NCI-H748 treated with DMSO at 0.1 percent for 48 hours (cell line): Measurements from ENCODE around the gene AGMAT.
A peak's percentile ranks its signal among the peaks of the same experiment; 100 is the strongest.

Source experiments
- DNase-seq: peaks from one replicate; lab custom pipeline; 2025; lab: John Stamatoyannopoulos, UW

AGMAT gene

DNA sequence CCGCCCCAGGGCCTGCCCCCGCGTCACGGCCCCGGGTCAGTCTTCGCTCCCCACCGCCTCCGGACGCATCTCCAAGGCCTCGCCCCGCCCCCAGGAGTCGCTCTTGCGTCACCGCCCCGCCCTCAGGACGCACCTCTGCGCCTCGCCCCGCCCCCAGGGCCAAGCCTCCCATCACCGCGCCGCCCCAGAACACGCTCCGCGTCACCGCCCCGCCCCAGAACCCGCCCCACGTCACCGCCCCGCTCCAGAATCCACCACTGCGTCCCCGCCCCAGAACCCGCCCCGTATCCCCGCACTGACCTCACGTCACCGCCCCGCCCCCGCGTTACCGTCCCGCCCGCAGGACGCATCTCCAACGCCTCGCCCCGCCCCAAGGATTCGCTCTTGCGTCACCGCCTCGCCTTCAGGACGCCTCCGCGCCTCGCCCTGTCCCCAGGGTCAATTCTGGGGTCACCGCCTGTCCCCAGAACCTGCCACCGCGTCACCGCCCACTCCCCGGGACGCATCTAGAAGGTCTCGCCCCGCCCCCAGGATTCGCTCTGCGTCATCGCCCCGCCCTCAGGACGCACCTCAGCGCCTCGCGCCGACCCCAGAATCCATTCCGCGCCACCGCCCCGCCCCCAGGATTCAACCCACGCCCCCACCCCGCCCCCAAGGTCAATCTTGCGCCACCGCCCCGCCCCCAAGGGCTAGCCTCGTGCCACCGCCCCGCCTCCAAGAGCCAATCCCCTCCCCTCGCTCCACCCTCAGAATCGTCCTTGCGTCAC lies 60.4 kb downstream of the AGMAT start:
- peak; percentile 94 for DNase-seq

DNA sequence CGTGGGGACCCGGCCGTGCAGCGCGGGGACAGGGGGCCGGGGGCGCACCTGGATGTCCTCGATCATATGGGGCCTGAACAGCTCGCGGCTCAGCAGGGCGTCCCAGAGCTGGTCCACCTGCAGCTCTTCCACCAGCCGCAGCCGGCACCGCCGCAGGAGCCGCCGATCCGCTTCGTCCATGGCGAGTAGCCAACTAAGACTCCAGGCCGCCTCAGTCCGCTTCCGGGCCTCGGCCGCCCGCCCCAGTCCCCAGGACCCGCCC lies 60.9 kb downstream of the AGMAT start, which contains the start of gene CASP9:
CASP9 (minus strand) TSS at position 195 of the 262 bp plus-strand sequence; CDS start at position 180, 15 bp downstream.
- DNase-seq = no peak

DNA sequence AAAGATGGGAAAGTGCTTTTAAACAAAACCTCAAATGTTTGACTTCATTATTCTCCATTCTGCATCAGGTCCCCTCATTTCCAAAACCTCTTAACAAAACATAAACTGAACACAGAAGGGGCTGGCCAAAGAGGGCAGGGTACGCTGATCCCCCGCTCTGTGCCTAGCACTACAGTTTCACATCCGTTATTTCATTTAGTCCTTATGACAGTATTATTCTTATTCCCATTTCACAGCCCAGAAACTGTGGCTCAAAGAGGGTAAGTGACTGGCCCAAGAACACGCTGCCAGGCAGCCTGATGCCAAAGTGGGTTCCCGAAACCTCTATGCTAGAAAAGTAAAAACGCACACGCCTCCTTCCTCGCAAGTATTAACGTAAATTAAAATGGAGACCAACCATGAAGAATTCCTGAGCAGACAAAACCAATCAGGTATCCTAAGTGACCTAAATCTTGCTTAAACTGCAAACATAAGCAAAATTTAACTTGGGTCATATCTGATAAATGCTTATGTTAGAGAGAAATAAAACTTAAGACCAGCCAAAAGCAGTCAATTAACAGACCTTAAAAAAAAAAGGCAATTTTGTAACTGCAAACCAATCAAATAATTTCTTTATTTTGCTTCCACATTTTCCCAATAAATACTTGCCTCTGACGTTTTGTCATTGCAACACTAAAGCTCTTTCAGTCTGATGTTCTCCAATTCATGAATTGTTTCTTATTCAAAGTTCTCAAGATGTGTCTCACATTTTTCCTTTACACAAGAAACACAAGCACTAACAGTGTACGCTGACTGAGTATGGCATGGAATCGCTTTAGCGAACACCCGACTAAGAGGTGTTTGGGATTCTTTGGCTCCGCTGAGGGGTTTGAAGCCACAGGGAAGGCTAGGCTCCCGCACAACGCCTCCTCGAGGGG lies 61.5 kb downstream of the AGMAT start:
- DNase-seq = no peak

- DNase-seq = no peak
These were observed 62.3 kb downstream of the AGMAT start for GRCh38 chr1:15522551-15522950.
